Fibroblast of lung (primary cell): Measurements from ENCODE around the gene PCP4. TPM values are rescaled to one million over a fixed set of nuclear protein-coding genes. Genes with fewer than 3 reads are reported as not detected.

Experiments used
- DNase-seq, 2 donors: peaks; one replicate each; pipeline versions ENCODE4 v3.0.0 to v3.0.0-alpha.2; 2010; ENCODE audit warnings: low read depth in 2 of 2
- H2AFZ ChIP-seq: 2 replicates; pipeline ENCODE4 v1.5.1; 2012; ENCODE audit warnings: low read length, control low read depth, inconsistent platforms
- H3K27ac ChIP-seq: 2 replicates; pipeline ENCODE4 v1.5.1; 2011; ENCODE audit warnings: low read length, control low read depth; ENCODE audit not compliant: insufficient read depth
- H3K27me3 ChIP-seq: 2 replicates; pipeline ENCODE4 v1.5.1; 2011; ENCODE audit warnings: mild to moderate bottlenecking, low read length; ENCODE audit not compliant: control insufficient read depth, insufficient read depth
- H3K36me3 ChIP-seq: 2 replicates; pipeline ENCODE4 v1.5.1; 2011; ENCODE audit warnings: low read length; ENCODE audit not compliant: control insufficient read depth, insufficient read depth
- H3K4me1 ChIP-seq: 2 replicates; pipeline ENCODE4 v1.5.1; 2011; ENCODE audit warnings: low read length; ENCODE audit not compliant: control insufficient read depth, insufficient read depth; ENCODE audit errors: extremely low read depth
- H3K4me2 ChIP-seq: 2 replicates; pipeline ENCODE4 v1.5.1; 2011; ENCODE audit warnings: low read length, control low read depth; ENCODE audit not compliant: insufficient read depth; ENCODE audit errors: extremely low read depth
- H3K4me3 ChIP-seq, 4 experiments: fragments of 200-600 bp in 1 of 4; sonication (generic) in 1 of 4; replicated peaks in 1 of 4; 2 replicates each; pipeline ENCODE4 v1.5.1; 2011 to 2016; ENCODE audit warnings: low read length in 4 of 4, low read depth in 3 of 4, mild to moderate bottlenecking in 3 of 4, control low read depth in 2 of 4, inconsistent platforms in 1 of 4, mixed read lengths in 1 of 4; ENCODE audit not compliant: insufficient read depth in 1 of 4; ENCODE audit errors: control extremely low read depth in 1 of 4
- H3K79me2 ChIP-seq: 2 replicates; pipeline ENCODE4 v1.5.1; 2012; ENCODE audit warnings: mild to moderate bottlenecking, low read length, inconsistent platforms; ENCODE audit not compliant: control insufficient read depth, insufficient read depth
- H3K9ac ChIP-seq: 2 replicates; pipeline ENCODE4 v1.5.1; 2011; ENCODE audit warnings: mild to moderate bottlenecking, low read length, control low read depth; ENCODE audit not compliant: insufficient read depth
- H3K9me3 ChIP-seq: 2 replicates; pipeline ENCODE4 v1.5.1; 2012; ENCODE audit warnings: low read depth, low read length; ENCODE audit not compliant: control insufficient read depth, insufficient read depth
- H4K20me1 ChIP-seq: 2 replicates; pipeline ENCODE4 v1.5.1; 2011; ENCODE audit warnings: low read length; ENCODE audit not compliant: control insufficient read depth, insufficient read depth; ENCODE audit errors: extremely low read depth
- EZH2 ChIP-seq: IDR thresholded peaks from 2 replicates; pipeline ENCODE4 v1.5.1; 2012; ENCODE audit warnings: low read length, control low read depth, mild to moderate bottlenecking; ENCODE audit errors: missing control alignments
- polyA plus RNA-seq, 2 donors: library from polyadenylated mRNA; depleted of rRNA in 1 of 2; stranded (reverse) in 1 of 2; unstranded in 1 of 2; fragments of >200 nt; gene quantifications; 2 replicates each; pipeline ENCODE4 v1.2.1, GENCODE V29; 2011 to 2012; ENCODE audit warnings: missing spikeins in 1 of 2
- total RNA-seq: library from RNA; depleted of rRNA; stranded (reverse); fragments of >200 nt; gene quantifications from 2 replicates; pipeline ENCODE4 v1.2.1, GENCODE V29; 2014
- TF ChIP-seq, protein P1 (sequence below), 2 donors: IDR thresholded peaks in 1 of 2; conservative IDR thresholded peaks in 1 of 2; 1 replicate in 1 of 2; 2 replicates in 1 of 2; pipeline ENCODE4 v1.5.1; 2011 to 2012; ENCODE audit warnings: low read length in 2 of 2, control low read depth in 1 of 2, inconsistent platforms in 1 of 2, low read depth in 1 of 2, mild to moderate bottlenecking in 1 of 2

Gene PCP4
- total and polyA plus RNA-seq, 2 donors (not counting 1 experiment from before 2014, with no cell fraction given) = not detected

DNA sequence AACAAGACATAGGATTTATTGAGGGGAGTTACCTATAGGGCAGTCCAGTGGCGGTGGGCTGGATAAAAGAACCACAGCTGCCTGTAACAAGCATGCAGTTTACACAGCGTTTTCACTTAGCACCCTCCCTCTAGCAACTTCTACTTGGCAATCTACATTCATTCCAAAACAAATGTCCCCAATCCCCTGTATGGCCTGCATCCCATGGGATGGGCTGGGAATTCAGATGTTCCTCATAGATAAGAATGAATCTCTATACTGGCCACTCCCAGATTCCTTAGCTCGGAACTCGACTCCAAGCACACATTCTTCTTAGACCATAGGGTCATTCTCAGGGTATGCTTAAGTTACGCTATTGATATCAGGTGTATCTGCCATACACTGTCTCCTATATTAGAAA lies 33.3 kb downstream of the PCP4 start:
- H3K9me3 ChIP-seq = no peaks in the 10 kb centered on the region
- TF ChIP-seq EZH2 = no peak
- TF ChIP-seq, protein P1, sequence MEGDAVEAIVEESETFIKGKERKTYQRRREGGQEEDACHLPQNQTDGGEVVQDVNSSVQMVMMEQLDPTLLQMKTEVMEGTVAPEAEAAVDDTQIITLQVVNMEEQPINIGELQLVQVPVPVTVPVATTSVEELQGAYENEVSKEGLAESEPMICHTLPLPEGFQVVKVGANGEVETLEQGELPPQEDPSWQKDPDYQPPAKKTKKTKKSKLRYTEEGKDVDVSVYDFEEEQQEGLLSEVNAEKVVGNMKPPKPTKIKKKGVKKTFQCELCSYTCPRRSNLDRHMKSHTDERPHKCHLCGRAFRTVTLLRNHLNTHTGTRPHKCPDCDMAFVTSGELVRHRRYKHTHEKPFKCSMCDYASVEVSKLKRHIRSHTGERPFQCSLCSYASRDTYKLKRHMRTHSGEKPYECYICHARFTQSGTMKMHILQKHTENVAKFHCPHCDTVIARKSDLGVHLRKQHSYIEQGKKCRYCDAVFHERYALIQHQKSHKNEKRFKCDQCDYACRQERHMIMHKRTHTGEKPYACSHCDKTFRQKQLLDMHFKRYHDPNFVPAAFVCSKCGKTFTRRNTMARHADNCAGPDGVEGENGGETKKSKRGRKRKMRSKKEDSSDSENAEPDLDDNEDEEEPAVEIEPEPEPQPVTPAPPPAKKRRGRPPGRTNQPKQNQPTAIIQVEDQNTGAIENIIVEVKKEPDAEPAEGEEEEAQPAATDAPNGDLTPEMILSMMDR (conservative IDR thresholded peaks at IDR 0.05 in 1 of 2, IDR thresholded peaks at IDR 0.05 in 1 of 2; ENCODE audit: low read depth in 1 of 2, low read length in 2 of 2) = no peak
- no peaks in the 10 kb centered on the region for H3K79me2 ChIP-seq
- no peaks in the 10 kb centered on the region for H3K4me1 ChIP-seq
- no peaks in the 10 kb centered on the region for H3K27me3 ChIP-seq
- H2AFZ ChIP-seq = no peak overlapping the region
- H3K9ac ChIP-seq = no peak overlapping the region
- H4K20me1 ChIP-seq = no peaks in the 10 kb centered on the region
- no peak overlapping the region for H3K27ac ChIP-seq
- no peak overlapping the region for H3K4me2 ChIP-seq
- no peak for DNase-seq
- no peaks in the 10 kb centered on the region for H3K36me3 ChIP-seq
- no peak overlapping the region for H3K4me3 ChIP-seq

GRCh38 chr21:39900911-39901310 lies 33.7 kb downstream of the PCP4 start:
- Histone ChIP-seq H4K20me1 (no peaks in the 10 kb centered on the region), H3K4me1 (no peaks in the 10 kb centered on the region), H3K4me3 (no peak overlapping the region), H3K9me3 (no peaks in the 10 kb centered on the region), H3K9ac (no peak overlapping the region), H3K27ac (no peak overlapping the region), H3K36me3 (no peaks in the 10 kb centered on the region), H3K79me2 (no peaks in the 10 kb centered on the region), H3K27me3 (no peaks in the 10 kb centered on the region), H3K4me2 (no peak overlapping the region), H2AFZ (no peak overlapping the region)
- DNase-seq = no peak
- TF ChIP-seq EZH2 = no peak
- TF ChIP-seq, protein P1 (conservative IDR thresholded peaks at IDR 0.05 in 1 of 2, IDR thresholded peaks at IDR 0.05 in 1 of 2; ENCODE audit: low read depth in 1 of 2, low read length in 2 of 2) = no peak

- H2AFZ ChIP-seq = no peak overlapping the region
- no peaks in the 10 kb centered on the region for H3K9me3 ChIP-seq
- H3K4me3 ChIP-seq = no peak overlapping the region
- H3K4me1 ChIP-seq = no peaks in the 10 kb centered on the region
- H3K79me2 ChIP-seq = no peaks in the 10 kb centered on the region
- DNase-seq = no peak
- H3K27me3 ChIP-seq = no peaks in the 10 kb centered on the region
- no peak overlapping the region for H3K9ac ChIP-seq
- no peaks in the 10 kb centered on the region for H3K36me3 ChIP-seq
- no peak overlapping the region for H3K27ac ChIP-seq
- TF ChIP-seq EZH2 = no peak
- TF ChIP-seq, protein P1 (conservative IDR thresholded peaks at IDR 0.05 in 1 of 2, IDR thresholded peaks at IDR 0.05 in 1 of 2; ENCODE audit: low read depth in 1 of 2, low read length in 2 of 2) = no peak
- H4K20me1 ChIP-seq = no peaks in the 10 kb centered on the region
- H3K4me2 ChIP-seq = no peak overlapping the region
These were observed 35.7 kb downstream of the PCP4 start for GRCh38 chr21:39902986-39903385.
